Left lung (tissue), 10 donors: ENCODE measurements around the gene BRI3BP. TPM values are rescaled to one million over a fixed set of nuclear protein-coding genes. Genes with fewer than 3 reads are reported as not detected.

ENCODE experiments used
- ATAC-seq: fragments of 200-7000 bp; cut with Tn5 transposase; one replicate; pipeline ENCODE4 v1.9.1; 2020; ENCODE audit warnings: moderate library complexity
- DNase-seq, 4 donors: peaks; one replicate each; pipeline ENCODE4 v3.0.0-alpha.2; 2013 to 2020
- H3K27ac ChIP-seq, 2 donors: fragments of 200-600 bp; sonication (generic) in 1 of 2; one replicate each; pipeline versions ENCODE4 v1.5.0 to v1.8.0; 2020 to 2021
- H3K27me3 ChIP-seq, 2 donors: fragments of 200-600 bp; sonication (generic) in 1 of 2; one replicate each; pipeline versions ENCODE4 v1.5.0 to v1.8.0; 2020 to 2021
- H3K36me3 ChIP-seq, 2 donors: fragments of 200-600 bp; sonication (generic) in 1 of 2; one replicate each; pipeline versions ENCODE4 v1.5.0 to v1.8.0; 2020 to 2021
- H3K4me1 ChIP-seq, 2 donors: fragments of 200-600 bp; one replicate each; pipeline ENCODE4 v1.8.0; 2021
- H3K4me3 ChIP-seq, 2 donors: fragments of 200-600 bp; sonication (generic) in 1 of 2; one replicate each; pipeline versions ENCODE4 v1.5.0 to v1.8.0; 2020 to 2021; ENCODE audit warnings: mild to moderate bottlenecking in 1 of 2
- H3K9me3 ChIP-seq, 2 donors: fragments of 200-600 bp; sonication (generic) in 1 of 2; one replicate each; pipeline versions ENCODE4 v1.5.0 to v1.8.0; 2020 to 2021
- intact Hi-C, 2 donors: fragments of 100-400 bp; cut with DNase I; formaldehyde crosslinking; loops; one replicate each; pipeline versions ENCODE4 v1.11.2 to v1.14.2; 2022
- polyA plus RNA-seq, 6 donors: library from polyadenylated mRNA; unstranded; fragments of 120-200 nt; gene quantifications; one replicate each; pipeline ENCODE4 v1.2.1, GENCODE V29; 2013; ENCODE audit not compliant: insufficient read length in 6 of 6
- total RNA-seq, 2 donors: library from RNA; stranded (reverse); fragmentation: NEBNext Ultra II Directional; extraction: Animal tissue kit (Norgen Biotek cat#: 25700); gene quantifications; one replicate each; pipeline ENCODE4 v1.2.1, GENCODE V29; 2021
- TF ChIP-seq, protein P1 (sequence below), 2 donors: fragments of 200-600 bp; sonication (generic) in 1 of 2; IDR thresholded peaks; one replicate each; pipeline versions ENCODE4 v1.5.0 to v1.8.0; 2021; ENCODE audit warnings: antibody characterized with exemption in 2 of 2
- donor health status: DM: no; HTN: yes; CAD: no.
- donor health status: DM: no; HTN: no; CAD: no.

BRI3BP gene
- total and polyA plus RNA-seq, 8 donors, result 4.9 to 16.3 (median 7.0) TPM

DNA sequence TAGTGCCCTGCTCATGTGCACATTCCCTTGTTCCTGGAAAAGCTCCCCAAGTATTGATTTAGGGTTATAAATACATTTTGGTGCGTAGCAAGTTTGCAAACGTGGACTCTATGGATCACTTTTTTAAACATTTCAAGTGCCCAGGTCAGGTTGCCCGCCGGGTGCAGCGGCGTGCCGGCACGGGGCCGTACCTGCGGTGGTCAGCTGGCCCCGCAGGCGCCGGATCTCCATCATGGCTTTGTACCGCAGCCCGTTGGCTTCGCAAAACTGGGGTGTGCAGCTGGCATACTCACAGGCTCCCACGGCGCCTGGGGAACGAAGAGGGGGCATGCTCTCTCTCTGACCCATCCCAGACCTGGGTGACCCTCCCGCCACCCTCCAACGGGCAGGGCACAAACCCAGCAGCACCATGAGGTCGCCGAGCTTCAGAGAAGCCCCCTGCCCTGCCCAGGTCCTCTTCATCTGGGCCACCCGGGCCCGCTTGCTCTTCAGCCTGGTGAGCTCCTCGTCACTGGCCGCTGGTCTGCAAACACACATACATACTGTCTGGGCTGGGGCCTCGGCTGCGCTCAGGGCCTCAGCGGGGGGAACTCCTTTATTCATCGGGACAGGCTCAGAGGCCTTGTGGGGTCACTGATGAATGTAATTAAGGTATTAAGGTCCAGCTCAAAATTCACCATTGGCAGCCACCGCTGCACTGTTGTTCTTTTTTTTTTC is 39.6 kb upstream of the BRI3BP start:
- intact Hi-C loops, result no loop called here
- TF ChIP-seq, protein P1, sequence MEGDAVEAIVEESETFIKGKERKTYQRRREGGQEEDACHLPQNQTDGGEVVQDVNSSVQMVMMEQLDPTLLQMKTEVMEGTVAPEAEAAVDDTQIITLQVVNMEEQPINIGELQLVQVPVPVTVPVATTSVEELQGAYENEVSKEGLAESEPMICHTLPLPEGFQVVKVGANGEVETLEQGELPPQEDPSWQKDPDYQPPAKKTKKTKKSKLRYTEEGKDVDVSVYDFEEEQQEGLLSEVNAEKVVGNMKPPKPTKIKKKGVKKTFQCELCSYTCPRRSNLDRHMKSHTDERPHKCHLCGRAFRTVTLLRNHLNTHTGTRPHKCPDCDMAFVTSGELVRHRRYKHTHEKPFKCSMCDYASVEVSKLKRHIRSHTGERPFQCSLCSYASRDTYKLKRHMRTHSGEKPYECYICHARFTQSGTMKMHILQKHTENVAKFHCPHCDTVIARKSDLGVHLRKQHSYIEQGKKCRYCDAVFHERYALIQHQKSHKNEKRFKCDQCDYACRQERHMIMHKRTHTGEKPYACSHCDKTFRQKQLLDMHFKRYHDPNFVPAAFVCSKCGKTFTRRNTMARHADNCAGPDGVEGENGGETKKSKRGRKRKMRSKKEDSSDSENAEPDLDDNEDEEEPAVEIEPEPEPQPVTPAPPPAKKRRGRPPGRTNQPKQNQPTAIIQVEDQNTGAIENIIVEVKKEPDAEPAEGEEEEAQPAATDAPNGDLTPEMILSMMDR (IDR thresholded peaks at IDR 0.05), result no peak
- Histone ChIP-seq H3K4me1 (no peaks in the 10 kb centered on the region), H3K27ac (no peak overlapping the region), H3K4me3 (no peak overlapping the region), H3K27me3 (no peaks in the 10 kb centered on the region), H3K36me3 (peaks cover 0 to 99% of the 10 kb centered on the region in 2 donors), H3K9me3 (no peaks in the 10 kb centered on the region)
- DNase-seq (no peak), ATAC-seq (no peak)

DNA sequence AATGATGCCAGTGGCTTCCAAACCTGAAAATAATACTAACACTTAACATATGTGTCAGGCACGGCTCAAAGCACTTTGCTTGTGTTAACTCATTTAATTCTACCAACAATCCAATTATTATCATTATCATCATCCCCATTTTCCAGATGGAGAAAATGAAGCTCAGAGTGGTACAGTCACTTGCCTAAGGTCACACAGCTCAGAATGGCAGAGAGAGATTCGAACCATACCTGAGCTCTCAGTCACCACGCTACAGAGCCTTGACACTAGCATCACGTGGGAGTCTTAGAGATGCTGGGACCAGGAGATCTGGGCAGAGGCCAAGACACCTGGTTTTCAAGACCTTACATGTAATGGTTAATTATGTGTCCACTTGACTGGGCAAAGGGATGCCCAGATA is 38.7 kb upstream of the BRI3BP start:
- Histone ChIP-seq H3K36me3 (peaks cover 0 to 99% of the 10 kb centered on the region in 2 donors), H3K4me1 (no peaks in the 10 kb centered on the region), H3K4me3 (no peak overlapping the region), H3K27me3 (no peaks in the 10 kb centered on the region), H3K9me3 (no peaks in the 10 kb centered on the region), H3K27ac (no peak overlapping the region)
- intact Hi-C loops, result no loop called here
- DNase-seq, result peak in 1 of 4 donors; percentile 9
- TF ChIP-seq, protein P1 (IDR thresholded peaks at IDR 0.05), result no peak
- ATAC-seq, result no peak

DNA sequence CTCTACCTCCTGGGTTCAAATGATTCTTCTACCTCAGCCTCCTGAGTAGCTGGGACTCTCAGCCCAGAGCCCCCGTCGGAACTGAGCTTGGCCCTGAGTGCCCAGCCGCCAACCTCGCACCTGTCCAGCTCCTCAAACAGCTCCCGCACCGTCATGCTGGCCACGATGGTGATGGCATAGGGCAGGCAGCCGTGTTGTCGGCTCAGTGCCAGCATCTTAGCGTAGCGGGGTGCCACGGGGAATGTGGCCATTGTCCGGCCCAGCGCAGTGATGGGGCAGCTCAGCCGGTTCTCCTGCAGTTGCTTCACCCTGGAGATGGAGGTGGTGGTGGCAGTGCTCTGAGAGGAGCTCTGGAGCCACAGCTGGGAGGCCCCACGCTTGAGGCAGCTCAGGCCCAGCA is 36.9 kb upstream of the BRI3BP start:
- ATAC-seq, result no peak
- TF ChIP-seq, protein P1 (IDR thresholded peaks at IDR 0.05), result no peak
- intact Hi-C loops, result no loop called here
- Histone ChIP-seq H3K4me3 (no peak overlapping the region), H3K36me3 (peaks cover 0 to 100% of the 10 kb centered on the region in 2 donors), H3K27me3 (no peaks in the 10 kb centered on the region), H3K4me1 (no peaks in the 10 kb centered on the region), H3K9me3 (no peaks in the 10 kb centered on the region), H3K27ac (no peak overlapping the region)
- DNase-seq, result no peak

DNA sequence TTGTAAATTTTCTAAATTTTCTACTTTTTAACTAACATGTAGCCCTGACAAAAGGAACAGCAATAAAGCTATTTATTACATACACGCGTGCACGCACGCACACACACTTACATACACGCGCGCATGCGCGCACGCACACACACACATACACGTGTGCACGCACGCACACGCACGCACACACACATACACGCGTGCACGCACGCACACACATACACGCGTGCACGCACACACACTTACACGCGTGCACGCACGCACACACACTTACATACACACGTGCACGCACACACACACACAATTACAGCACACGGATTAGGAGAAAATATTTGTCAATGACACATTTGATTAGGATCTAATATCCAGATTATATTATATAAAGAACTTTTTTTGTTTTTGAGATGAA is 32.4 kb upstream of the BRI3BP start:
- Histone ChIP-seq H3K36me3 (peaks cover 0 to 100% of the 10 kb centered on the region in 2 donors), H3K27ac (no peak overlapping the region), H3K27me3 (no peaks in the 10 kb centered on the region), H3K4me3 (no peak overlapping the region), H3K9me3 (no peaks in the 10 kb centered on the region), H3K4me1 (no peaks in the 10 kb centered on the region)
- DNase-seq (no peak), ATAC-seq (no peak)
- TF ChIP-seq, protein P1 (IDR thresholded peaks at IDR 0.05), result no peak
- intact Hi-C loops, result no loop called here

DNA sequence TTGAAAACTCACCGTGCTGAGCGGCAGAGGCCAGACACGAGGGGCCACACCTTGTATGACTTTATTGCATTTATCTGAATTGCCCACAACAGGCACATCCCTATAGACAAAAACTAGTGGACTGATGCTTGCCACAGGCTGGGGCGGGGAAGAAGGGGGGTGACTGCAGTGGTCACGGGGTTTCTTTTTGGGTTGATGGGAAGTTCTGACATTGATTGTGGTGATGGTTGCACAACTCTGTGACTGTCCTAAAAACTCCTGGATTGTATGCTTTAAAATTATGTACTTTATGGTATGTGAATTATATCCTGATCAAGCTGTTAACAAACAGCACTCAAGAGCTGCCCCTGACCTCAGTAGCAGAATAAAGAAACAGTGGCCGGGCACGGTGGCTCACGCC is 30.2 kb upstream of the BRI3BP start:
- Histone ChIP-seq H3K27ac (no peak overlapping the region), H3K36me3 (peaks cover 0 to 100% of the 10 kb centered on the region in 2 donors), H3K4me3 (no peak overlapping the region), H3K4me1 (no peaks in the 10 kb centered on the region), H3K9me3 (no peaks in the 10 kb centered on the region), H3K27me3 (no peaks in the 10 kb centered on the region)
- TF ChIP-seq, protein P1 (IDR thresholded peaks at IDR 0.05), result no peak
- no peak for ATAC-seq
- DNase-seq, result no peak
- intact Hi-C loops, result no loop called here
